Measurements from ENCODE around the gene PRSS12.
"Not testable (repeated sequence)": the region's sequence is repeated elsewhere in the genome, so short reads cannot be mapped to it uniquely, and the experiment has no call there.

PRSS12 gene

DNA sequence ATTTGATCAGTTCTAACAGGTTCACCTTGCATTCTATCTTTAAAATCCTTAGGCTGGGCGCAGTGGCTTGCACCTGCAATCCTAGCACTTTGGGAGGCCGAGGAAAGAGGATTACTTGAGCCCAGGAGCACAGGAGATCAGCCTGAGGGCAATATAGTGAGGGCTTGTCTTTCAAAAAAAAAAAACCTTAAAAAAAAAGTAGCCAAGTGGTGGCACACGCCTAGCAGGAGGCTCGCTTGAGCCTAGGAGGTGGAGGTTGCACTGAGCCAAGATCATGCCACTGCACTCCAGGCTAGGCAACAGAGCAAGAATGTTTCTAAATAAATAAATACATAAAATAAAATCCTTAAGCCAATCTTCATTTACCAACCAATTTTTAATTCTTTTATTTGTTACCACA lies 75.6 kb downstream of the PRSS12 start:
- no peak for DNase-seq

DNA sequence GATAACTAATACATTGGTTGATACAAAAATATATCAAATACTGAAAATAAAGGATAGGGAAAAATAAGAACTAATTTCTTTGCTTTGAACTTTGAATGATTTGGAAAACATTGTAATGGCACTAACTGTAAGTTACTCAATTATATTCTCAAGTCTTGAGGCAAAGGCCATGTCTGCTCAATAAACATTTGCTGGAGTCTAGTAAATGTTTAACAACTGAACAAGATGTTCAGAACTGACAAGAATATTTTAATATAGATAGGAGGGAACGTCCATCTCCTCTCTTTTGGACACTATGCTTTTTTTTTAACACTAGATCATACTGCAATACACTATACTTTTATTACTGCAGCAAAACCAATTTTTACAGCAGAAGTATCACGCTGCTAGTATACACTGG lies 76.2 kb downstream of the PRSS12 start:
- DNase-seq, result no peak

DNA sequence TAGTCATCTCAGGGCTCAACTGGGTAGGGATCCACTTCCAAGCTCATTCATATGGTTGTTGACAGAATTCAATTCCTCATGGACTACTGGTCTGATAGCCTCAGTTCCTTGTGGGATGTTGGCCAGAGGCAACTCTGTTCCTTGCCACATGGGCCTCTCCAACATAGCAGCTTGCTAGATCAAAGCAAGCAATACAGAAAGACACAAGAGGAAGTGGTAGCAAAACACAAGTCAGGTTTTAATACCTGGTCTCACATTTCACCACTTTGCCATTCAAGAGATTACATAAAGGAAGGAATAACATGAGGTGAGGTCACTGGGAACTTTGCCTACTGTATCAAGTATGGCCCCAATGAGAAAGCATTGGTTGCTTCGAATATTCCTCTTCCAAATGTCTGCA lies 79.2 kb downstream of the PRSS12 start:
- DNase-seq, result no peak

DNA sequence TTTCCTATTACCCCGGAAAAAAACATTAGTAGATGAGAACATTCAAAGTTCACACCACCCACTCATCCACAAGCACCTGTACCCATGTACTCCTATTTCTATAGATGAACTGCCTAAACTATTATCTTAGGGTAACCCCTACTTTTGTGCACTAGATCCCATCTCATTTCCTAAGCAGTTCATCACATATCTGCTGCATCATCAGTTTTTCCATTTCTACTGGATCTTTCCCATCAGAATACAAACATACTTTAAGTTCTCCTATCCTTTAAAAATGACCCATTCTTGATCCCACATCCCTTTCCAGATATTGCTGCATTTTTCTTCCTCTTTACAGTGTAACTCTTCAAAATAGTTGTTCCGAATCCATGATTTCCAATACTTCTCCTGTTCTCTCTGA lies 81.0 kb downstream of the PRSS12 start:
- no peak for DNase-seq

DNA sequence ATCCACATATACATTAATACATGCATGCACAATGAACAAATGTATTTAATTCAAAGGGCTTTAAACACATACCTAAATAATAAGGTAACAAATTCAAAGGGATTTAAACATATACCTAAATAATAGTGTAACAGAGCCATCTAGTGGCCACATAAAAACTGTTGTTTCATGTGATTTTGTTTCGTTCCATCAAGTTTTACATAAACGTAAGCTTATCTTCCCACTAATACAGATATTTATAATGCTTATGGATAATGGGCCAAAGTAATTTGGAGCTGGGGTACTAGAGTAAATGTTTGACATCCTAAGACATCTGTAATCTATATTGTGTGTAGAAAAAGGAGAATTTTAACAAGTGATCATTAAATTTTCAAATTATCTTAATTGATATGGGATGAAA lies 82.3 kb downstream of the PRSS12 start:
- DNase-seq, result no peak

DNA sequence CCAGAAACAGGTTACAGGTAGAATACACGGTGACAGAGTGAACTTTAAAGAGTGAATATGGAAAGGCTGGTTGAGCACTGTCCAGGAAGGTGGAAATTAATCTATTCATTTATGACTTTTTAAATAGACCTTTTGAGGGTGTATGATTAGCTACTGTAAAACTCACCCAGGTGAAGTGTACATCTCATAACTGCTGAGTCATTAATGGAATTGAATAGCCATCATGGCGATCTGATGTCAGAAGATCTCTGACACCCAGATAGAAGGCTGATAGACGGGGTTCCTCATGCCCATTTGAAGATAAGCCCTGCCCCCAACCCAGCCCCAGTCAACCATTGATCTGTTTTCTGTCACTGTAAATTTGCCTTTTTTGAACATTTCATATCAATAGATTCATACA lies 84.0 kb downstream of the PRSS12 start:
- DNase-seq, result no peak

DNA sequence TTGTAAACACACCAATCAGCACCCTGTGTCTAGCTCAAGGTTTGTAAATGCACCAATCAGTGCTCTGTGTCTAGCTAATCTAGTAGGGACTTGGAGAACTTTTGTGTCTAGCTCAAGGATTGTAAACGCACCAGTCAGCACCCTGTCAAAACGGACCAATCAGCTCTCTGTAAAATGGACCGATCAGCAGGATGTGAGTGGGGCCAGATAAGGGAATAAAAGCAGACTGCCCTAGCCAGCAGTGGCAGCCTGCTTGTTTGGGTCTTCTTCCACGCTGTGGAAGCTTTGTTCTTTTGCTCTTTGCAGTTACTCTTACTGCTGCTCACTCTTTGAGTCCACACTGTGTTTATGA lies 86.7 kb downstream of the PRSS12 start:
- not testable (repeated sequence) for DNase-seq

DNA sequence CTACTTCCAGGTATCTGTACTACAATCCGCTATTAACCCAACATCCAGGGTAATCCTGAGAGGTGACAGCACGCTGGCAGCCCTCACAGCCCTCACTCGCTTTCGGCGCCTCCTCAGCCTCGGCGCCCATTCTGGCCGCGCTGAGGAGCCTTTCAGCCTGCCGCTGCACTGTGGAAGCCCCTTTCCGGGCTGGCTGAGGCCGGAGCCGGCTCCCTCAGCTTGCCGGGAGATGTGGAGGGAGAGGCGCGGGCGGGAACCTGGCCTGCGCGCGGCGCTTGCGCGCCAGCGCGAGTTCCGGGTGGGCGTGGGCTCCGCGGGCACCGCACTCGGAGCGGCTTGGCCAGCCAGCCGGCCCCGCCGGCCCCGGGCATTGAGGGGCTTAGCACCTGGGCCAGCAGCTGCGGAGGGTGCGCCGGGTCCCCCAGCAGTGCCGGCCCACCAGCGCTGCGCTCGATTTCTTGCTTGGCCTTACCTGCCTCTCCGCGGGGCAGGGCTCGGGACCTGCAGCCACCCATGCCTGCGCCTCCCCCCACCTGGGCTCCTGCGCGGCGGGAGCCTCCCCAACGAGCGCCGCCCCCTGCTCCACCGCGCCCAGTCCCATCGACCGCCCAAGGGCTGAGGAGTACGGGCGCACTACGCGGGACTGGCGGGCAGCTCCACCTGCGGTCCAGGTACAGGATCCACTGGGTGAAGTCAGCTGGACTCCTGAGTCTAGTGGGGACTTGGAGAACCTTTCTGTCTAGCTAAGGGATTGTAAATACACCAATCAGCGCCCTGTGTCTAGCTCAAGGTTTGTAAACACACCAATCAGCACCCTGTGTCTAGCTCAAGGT lies 87.3 kb downstream of the PRSS12 start:
- DNase-seq, result no peak

DNA sequence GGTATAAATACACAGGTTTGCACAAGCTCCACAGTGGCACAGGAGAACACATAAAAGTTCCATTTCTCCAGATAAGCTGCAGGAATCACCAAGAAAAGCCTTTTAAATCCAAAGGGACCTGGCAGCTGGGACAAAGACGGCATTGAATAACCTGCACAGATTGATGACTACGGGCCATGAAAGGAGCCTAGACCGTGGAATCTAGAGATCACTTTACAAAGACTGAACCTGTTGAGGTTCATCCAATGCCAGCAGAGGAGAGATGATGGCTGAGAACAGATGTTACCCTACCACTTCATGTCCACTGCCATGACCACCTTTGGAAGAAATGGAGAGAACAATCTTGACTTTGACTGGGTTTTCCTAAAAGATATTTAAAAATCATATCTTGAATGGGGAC lies 88.7 kb downstream of the PRSS12 start:
- DNase-seq, result no peak

DNA sequence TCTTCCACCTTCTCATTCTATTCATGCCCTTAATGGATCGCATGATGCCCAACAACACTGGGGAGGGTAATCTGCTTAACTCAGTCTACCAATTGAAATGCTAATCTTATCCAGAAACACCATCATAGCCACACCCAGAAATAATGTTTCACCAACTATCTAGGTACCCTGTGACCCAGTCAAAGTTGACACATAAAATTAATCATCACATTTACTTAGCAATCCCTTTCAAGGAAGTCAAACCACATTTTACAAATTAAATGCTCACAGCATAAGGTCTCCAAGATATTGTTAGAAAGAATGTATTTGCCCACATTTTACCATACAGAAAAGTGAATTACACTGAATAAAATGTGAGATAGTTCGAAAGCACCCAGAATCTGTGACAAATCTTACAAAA lies 92.5 kb downstream of the PRSS12 start:
- no peak for DNase-seq

DNA sequence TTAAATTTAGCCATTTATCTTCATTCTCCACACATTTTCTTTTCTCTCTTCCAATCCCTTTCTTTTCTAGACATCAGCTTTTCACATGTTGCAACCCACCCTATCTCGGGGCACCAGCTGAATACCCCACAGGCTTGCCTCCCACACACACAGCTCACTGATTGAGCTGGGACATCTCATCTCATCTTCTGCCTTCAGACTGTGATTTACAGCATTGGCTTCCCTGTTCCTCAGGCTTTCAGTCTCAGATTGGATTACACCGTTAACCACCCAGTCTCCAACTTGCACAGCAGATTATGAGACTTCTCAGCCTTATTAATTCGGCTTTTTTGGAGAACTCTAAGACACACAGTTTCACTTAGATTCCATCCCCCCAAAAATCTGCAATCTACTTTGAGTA lies 93.7 kb downstream of the PRSS12 start:
- no peak for DNase-seq

DNA sequence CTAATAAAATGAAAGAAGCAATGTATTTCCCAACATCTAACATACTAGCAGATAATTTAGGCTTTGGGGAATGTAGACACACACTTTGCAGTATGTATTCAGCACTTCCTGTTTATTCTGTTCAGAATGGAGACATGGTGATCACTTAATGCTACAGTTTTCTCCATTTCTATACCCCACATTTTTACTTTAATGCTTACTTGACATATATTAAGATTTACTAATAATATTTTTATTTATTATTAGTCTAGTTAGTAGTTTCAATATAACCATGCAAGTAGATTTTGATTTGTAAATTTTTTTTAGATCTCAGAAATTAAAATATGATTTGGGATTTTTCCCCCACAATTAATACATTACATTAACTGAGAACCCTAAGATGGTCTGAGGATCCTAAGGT lies 98.4 kb downstream of the PRSS12 start:
- no peak for DNase-seq

DNA sequence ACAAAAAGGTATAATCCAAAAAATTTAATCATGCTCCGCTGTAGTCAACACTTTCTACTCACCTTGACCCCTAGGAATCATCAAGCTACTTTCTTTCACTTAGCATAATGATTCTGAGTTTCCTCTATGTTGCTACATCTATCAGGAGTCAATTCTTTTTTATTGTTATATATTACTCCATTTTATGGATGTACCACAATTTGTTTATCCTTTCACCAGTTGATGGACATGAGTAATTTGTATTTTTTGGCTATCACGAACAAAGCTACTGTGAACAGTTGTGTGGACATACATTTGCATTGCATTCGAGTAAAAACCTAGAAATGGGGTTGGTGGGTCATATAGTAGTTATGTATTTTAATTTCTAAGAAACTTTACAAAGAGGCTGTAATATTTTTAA lies 102.9 kb downstream of the PRSS12 start:
- no peak for DNase-seq

DNA sequence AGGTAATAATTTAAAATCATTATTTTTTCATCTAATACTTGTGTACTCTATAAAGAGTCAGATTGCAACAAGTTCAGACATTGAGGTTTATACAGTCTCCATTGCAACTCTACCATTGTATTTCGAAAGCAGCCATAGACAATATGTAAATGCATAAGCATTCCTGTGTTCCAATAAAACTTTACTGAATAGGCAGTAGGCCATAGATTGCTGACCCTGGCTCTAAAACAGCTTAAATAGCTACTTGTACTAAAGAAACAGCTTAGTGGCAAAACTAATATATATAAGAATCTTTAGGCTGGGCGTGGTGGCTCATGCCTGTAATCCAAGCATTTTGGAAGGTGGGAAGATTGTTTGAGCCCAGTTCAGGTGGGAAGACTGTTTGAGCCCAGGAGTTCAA lies 115.3 kb downstream of the PRSS12 start:
- no peak for DNase-seq

DNA sequence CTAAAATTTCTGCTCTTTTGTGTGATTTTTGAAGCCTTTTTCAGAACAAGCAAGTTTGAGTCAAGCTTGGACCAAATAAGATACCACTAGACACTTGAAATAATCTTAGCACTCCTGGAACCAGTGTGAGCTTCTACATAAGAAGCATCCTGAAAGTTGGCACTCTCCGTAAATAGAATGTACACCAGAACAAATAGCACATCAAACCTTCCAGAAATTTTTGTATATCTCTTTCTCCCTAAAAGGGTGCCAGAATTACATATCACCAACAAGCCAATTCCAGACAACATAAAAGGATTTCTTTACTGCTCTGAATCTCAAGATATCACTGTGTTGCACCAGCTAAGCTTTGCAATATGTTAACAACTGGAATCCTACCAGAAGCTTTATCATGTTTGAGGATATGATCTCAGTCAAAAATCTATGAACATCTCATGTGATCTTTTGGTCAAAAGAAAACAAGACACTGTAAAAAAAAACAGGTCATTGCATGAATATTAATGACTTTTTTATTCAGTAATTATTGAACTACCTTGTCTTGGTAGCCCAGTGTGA lies 117.2 kb downstream of the PRSS12 start:
- no peak for DNase-seq

Data from fibroblast of skin of right quadriceps (primary cell).